ENCODE data around the gene AIG1.
A peak's percentile ranks its signal among the peaks of the same experiment; 100 is the strongest.
"Not testable (repeated sequence)": the region's sequence is repeated elsewhere in the genome, so short reads cannot be mapped to it uniquely, and the experiment has no call there.

AIG1 gene

GRCh38 chr6:143336446-143337152 is 275.9 kb downstream of the AIG1 start:
- DNase-seq, result no peak

GRCh38 chr6:143337201-143337949 is 276.7 kb downstream of the AIG1 start:
- peak; percentile 20 to 37 (median 22) for DNase-seq

GRCh38 chr6:143339223-143339622 is 278.5 kb downstream of the AIG1 start:
- DNase-seq, result no peak

GRCh38 chr6:143345477-143345876 is 284.8 kb downstream of the AIG1 start:
- not testable (repeated sequence) for DNase-seq

- DNase-seq, result no peak
These were observed 285.3 kb downstream of the AIG1 start for GRCh38 chr6:143346004-143346403.

GRCh38 chr6:143348531-143348930 is 287.8 kb downstream of the AIG1 start:
- DNase-seq, result no peak

- no peak for DNase-seq
These were observed 288.8 kb downstream of the AIG1 start for GRCh38 chr6:143349530-143349929.

GRCh38 chr6:143356101-143356880 is 295.6 kb downstream of the AIG1 start:
- DNase-seq, result no peak

GRCh38 chr6:143357152-143357551 is 296.5 kb downstream of the AIG1 start:
- no peak for DNase-seq

GRCh38 chr6:143357561-143358255 is 297.0 kb downstream of the AIG1 start:
- no peak for DNase-seq

GRCh38 chr6:143361536-143362191 is 301.0 kb downstream of the AIG1 start:
- no peak for DNase-seq

GRCh38 chr6:143362192-143362558 is 301.5 kb downstream of the AIG1 start:
- DNase-seq, result no peak

GRCh38 chr6:143363299-143363698 is 302.6 kb downstream of the AIG1 start:
- no peak for DNase-seq

- no peak for DNase-seq
These were observed 307.7 kb downstream of the AIG1 start for GRCh38 chr6:143368426-143368825.

GRCh38 chr6:143369971-143370370 is 309.3 kb downstream of the AIG1 start:
- DNase-seq, result no peak

GRCh38 chr6:143370812-143371370 is 310.2 kb downstream of the AIG1 start:
- no peak for DNase-seq

GRCh38 chr6:143372199-143372882 is 311.7 kb downstream of the AIG1 start:
- DNase-seq, result no peak

- peak in 1 of 3 experiments; percentile 15 for DNase-seq
These were observed 313.3 kb downstream of the AIG1 start for GRCh38 chr6:143374014-143374413.

- DNase-seq, result no peak
These were observed 314.4 kb downstream of the AIG1 start for GRCh38 chr6:143375022-143375585.

GRCh38 chr6:143376375-143376774 is 315.7 kb downstream of the AIG1 start:
- no peak for DNase-seq

- DNase-seq, result no peak
These were observed 316.2 kb downstream of the AIG1 start for GRCh38 chr6:143376861-143377260.

All from NCI-H1417 (cell line).